Measurements from ENCODE around the gene PAQR4.
A peak's percentile ranks its signal among the peaks of the same experiment; 100 is the strongest.

PAQR4 gene

DNA sequence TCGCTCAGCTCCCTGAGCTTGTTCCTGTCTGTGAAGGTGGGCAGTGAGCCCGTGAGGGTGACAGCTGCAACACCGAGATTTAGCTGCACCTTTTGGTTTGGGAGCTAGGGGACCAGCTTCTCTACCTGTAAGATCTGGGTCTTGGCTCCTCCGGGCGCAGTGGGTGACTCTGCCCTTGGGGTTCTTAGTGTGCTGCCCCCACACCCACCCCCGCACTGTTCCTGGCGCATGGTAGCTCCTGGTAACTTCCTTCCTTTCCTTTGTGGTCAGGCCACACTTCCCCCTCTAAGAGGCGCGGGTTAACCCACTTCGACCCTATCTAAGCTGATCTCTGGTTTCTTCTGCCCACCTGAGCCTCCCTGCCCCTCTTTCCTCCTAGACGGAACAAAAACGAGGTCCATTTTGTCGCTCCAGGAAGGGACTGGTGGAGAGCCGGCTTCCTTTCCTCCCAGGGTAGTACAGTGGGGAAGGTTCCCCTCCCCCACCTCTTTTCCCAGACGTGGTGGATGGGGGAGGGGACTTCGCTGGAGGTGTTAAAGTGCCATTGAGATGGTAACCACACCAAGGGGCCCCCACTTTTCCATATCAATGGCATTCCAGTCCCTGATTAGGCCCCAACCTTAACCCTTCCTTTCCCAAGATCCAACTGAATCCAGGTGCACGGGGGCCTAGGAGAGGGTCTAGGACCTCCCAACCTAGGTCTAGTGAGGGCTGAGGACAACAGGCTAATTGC lies 39.0 kb downstream of the PAQR4 start:
- DNase-seq, result no peak

DNA sequence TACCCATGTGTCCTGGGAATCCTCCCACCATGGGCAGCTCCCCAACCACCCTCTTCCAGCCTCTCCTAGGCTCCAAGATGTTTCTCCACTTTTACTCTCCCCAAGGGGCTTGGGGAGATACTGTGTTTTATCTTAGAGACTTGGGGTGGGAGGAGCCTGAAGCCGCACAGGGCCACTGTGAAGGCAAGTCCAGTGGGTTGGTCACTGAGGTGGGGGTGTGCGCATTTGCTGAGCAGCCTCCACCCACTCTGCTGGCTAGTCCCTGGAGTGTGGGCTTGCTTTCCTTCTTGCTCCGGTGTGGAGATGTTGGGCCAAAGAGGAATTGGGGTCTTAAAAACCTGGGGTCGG lies 39.5 kb downstream of the PAQR4 start:
- no peak for DNase-seq

DNA sequence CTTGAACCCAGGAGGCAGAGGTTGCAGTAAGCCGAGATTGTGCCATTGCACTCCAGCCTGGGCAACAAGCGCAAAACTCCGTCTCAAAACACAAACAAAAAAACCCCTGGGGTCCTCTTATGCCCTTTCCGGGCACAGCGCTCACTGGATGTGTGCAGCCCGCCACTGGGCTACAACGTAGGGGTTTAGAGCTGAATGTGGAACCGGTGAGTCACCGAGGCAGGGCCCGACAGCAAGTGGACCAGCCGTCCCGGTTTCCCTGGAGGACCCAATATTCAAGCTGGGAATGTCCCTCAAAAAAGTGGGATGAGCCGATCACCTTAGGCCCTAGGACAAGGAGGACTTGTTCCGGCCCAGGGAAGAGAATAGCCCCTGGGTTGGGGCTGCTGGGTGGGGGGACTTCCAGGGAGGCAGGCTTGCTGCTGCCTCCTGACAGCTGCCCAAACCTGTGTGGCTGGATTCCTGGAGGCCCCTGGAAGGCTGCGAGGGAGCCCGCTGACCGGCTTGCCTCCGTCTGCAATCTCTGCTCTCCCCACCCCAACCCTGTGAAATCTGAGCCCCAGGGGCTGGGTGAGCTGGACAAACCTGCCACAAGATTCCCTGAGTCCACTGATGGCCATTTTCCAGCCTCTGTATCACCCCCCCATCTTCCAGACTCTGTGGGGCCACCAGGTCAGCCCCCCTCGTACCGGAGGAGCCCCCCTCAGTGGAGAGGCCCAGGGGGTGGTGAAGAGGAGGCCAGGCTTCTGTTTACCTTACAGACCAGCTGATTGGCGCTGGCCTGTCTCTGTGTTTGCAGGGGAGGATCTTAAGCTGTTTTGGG lies 40.6 kb downstream of the PAQR4 start:
- DNase-seq, result no peak

DNA sequence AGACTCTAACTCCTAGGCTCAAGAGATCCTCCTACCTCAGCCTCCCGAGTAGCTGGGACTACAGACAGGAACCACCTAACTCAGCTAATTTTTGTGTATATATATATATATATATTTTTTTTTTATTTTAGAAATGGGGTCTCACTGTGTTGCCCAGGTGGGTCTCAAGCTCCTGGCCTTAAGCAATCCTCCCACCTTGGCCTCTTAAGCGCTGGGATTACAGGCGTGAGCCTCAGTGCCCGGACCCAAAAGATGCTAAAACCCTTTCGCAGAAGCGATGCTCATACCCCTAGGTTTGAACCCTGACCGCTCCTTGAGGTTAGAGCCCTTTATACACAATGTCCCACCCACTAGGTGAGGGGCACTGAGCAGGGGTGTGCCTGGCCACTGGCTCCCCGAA lies 41.4 kb downstream of the PAQR4 start:
- DNase-seq, result no peak

DNA sequence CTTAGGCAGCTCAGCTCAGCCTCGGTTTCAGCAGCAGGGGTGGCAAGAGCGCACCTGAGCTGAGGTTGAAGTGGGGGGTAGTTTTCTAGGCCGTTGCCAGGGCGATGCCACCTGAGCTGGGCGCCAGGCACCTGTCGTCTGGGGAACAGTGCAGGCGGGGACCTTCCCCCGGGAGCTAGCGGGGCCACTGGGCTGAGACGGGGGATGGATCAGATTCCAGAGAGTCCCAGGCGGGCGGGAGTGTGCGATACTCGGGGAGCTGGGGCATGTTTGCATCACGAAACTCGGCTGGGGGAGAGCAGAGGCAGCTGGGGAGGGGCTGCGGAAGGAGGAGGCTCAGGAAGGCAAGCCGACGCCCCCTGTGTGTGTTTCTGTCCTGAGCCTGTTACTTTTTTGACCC lies 43.1 kb downstream of the PAQR4 start:
- DNase-seq, result no peak

DNA sequence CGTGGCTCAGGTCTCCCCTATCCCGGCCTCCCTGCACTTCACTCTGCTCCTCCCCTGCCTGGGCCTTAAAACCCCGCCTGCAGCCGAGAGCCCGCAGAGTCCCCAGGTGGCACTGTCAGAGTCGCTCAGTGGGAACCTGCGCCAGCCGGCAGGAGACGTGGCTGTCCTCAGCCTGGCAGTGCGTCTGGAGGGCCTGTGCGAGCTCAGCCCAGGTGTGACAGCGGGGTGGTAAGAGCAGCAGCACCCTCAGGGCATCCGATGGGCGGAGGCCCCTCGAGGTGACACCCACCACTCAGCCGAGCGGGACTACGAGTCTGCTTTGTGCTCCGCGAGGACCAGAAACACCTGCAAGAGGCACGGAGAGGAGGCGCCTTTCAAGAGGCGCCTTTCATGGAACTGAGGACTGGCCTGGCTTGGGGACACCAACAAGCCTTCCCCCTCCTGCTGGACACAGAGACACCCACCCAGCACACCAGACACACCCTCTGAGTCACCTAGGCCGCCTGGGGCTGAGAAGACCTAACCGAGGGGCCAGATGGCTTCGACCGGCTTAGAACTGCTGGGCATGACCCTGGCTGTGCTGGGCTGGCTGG lies 43.8 kb downstream of the PAQR4 start, which contains the start of gene CLDN9:
Gene CLDN9 (plus strand): TSS at position 96 of the 593 bp plus-strand sequence. CDS start 440 bp downstream, at position 536.
- DNase-seq, result no peak

DNA sequence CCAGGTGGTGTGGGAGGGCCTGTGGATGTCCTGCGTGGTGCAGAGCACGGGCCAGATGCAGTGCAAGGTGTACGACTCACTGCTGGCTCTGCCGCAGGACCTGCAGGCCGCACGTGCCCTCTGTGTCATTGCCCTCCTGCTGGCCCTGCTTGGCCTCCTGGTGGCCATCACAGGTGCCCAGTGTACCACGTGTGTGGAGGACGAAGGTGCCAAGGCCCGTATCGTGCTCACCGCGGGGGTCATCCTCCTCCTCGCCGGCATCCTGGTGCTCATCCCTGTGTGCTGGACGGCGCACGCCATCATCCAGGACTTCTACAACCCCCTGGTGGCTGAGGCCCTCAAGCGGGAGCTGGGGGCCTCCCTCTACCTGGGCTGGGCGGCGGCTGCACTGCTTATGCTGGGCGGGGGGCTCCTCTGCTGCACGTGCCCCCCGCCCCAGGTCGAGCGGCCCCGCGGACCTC lies 44.4 kb downstream of the PAQR4 start:
- DNase-seq, result no peak

DNA sequence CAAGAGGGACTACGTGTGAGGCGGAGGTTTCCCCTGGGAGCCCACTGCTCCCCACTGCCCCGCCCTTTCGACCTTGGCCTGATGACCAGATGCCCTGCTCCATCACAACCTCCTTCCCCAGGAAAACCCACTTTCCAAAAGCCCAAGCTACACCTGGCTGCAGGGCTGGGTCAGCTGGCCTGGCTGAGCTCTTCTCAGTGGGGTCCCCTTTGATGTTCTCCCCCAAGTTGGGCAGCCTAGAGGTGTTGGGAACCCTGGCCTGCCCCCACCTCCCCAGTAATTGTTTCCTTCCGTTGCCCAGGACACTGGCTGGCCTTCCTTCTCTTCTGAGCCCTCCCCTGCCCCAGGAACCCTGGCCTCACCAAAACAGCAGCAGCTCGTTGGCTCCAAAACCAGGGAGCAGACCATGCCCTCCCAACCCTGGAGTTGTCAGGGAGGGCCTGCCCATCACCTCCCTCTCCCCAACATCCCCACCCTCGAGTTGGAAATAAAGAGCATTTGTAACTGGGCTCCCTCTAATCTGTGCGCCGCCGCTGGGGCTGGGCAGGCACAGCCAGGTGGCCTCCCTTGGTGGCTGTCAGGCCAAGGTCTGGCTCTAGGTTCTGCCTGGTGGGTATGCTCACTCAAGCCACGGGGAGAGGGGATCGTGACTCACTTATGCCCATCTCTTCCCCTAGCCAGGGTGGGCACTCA lies 45.0 kb downstream of the PAQR4 start:
- DNase-seq, result peak; percentile 19

DNA sequence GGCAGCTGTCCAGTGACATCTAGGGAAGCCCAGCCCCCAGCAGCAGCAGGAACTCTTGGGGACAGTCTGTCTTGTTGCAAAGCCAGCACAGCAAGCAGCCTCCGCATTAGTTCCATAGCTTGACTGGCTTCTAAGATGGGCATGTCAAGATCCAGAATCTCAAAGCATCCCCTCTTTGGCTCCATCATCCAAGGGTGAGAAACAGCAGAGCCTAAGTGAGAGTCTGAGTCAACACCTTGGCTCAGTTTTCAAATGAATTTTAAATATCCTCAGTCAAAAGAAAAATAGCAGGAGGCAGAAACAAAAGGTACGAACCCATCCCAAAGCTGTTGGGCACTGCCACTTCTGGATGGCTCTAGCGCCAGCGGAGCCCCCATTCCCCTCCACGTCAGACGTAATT lies 45.8 kb downstream of the PAQR4 start:
- no peak for DNase-seq

DNA sequence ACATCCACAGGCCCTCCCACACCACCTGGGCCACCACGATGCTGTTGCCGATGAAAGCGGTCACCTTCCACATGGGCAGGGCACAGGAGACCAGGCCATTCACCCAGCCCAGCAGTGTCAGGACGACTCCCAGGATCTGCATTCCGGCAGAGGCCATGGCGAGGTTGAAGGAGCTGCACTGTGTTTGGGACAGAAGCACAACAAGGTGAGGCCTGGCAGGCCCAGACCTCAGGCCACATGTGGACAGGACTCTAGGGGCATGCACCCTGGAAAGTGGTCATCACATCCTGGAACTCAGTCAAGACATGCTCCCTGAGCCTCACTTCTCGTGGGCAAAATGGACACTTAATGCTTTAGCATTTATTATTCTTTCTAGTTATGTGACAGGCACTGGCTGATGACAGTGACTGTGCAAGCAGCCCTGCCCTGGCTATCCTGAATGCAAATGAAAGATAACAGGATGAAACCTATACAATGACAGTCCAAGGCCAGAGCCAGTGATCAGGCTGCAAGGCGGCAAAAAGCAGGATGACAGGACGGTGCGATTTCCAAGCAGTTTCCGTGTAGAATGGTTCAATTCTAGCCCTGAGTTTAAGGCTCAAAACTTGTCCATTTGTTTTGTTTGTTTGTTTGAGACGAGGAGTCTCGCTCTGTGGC lies 46.8 kb downstream of the PAQR4 start:
- no peak for DNase-seq

DNA sequence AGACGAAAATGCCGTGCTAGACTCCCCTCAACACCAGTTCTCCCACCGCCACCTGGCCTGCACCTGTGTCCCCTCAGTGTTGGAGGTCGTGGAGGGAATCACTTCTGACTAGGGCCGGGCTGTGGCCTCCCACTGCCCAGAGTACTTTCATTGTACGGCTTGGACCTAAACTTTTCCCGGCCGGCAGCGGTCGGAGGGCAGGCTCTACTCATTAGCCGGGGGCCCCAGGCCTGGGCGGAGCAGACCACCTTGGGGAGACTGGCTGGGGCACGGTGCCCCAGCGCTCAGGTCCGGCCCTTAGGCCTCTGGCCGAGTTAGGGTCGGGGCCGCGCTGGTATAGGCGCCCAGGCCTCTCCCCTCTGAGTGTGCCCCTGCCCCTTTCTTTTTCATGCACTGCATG lies 48.2 kb downstream of the PAQR4 start:
- no peak for DNase-seq

DNA sequence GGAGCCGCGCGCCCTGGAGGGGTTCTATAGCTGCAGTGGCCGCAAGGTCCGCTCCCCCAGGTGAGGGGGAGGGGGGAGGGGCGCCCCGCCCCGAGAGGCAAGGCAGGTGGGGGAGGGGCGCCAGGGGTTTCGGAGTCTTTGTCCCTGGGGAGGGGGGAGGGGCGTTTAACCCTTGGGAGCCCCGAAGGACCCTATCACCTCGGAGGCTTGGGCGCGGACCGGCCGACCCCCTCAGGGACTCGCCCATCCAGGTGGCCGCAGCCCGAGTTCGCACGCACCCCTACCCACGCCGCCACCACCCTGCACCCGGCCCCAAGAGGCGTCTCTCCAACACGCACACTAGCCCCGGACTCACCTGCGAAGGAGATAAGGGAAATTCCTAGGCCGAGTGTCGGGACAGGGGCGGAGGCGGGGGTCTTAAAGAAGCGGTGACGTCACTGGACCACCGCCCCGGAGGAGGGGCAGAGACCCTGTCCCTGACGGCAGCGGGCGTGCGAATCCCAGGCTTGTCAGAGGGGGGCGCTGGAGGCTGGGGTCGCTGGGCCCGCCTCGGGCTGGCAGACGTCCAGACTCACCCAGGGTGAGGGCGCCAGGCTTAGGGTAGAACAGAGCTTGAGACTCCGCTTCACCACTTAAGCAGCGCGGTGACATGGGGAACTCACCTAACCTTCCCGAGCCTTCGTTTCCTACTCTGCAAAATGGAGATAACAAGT lies 48.8 kb downstream of the PAQR4 start, which contains the start of gene CLDN6:
Gene CLDN6 (minus strand): TSS at position 390 of the 713 bp plus-strand sequence. CDS start 2,162 bp downstream, outside the sequence.
- DNase-seq, result peak; percentile 83

DNA sequence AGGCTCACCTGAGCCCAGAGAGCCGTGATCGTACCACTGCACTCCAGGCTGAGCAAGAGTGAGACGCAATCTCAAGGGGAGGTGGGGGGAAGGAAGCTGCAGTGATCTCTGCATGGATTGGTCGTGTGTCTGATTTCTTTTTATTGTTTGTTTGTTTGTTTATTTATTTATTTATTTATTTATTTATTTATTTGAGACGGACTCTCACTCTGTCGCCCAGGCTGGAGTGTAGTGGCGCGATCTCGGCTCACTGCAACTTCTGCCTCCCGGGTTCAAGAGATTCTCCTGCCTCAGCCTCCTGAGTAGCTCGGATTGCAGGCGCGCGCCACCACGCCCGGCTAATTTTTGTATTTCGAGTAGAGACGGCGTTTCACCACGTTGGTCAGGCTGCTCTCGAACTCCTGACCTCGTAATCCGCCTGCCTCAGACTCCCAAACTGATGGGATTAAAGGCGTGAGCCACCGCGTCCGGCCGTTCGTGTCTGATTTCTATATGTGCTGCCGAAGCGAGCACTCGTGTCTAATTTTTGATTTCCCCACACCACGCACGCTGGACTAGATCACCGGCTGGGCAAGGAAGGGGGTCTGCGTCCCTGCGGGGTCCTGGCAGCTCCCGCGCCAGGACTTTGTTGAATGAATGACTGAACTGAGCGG lies 50.6 kb downstream of the PAQR4 start:
- no peak for DNase-seq

DNA sequence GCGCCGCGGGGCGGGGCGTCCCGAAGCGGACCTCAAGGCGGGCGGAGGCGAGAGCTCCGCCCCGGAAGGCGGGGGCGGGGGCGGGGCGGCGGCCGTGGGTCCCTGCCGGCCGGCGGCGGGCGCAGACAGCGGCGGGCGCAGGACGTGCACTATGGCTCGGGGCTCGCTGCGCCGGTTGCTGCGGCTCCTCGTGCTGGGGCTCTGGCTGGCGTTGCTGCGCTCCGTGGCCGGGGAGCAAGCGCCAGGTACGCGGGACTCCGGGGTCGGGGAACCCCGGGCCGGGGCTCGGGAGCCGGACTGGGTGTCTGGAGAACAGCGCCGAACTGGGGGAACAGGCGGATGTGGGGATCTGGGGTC lies 51.1 kb downstream of the PAQR4 start, which contains the start of gene TNFRSF12A:
Gene TNFRSF12A (plus strand): TSS at position 122 of the 357 bp plus-strand sequence. CDS start 30 bp downstream, at position 152.
- DNase-seq, result peak; percentile 89

DNA sequence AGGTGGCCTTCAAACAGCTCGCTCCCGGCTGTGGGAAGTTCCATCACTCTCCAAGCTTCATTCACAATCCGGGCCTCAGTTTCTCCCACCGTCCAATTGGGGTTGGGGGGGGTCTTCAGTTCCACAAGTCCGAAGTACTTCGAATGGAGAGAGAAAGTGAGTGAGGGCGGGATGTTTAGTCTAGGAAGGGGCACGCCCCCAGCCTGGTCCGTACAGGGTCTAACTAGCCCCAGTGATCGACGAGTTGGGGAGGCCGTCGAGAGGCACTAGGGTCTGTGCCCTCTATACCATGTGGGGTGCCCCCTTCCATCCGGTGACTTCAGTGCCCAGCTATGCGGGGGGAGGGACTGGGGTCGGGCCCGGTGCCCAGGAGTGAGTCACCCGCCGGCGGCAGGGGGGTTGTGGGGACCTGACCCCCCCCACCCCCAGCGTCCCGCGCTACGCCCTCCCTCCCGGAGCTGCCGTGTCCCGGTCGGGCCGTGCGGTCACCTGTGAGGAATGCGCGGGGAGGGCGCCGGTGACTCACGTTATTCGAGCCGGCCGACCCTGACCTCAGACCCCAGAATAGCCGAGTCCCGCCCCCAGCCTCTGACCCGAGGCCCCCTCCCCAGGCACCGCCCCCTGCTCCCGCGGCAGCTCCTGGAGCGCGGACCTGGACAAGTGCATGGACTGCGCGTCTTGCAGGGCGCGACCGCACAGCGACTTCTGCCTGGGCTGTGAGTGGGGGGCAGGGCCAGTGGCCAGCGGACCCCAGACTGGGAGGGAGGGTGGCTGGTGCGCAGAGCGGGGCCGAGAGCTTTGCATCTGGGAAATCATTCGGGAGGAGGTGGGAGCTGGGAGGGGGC lies 51.7 kb downstream of the PAQR4 start:
- DNase-seq, result peak; percentile 51

DNA sequence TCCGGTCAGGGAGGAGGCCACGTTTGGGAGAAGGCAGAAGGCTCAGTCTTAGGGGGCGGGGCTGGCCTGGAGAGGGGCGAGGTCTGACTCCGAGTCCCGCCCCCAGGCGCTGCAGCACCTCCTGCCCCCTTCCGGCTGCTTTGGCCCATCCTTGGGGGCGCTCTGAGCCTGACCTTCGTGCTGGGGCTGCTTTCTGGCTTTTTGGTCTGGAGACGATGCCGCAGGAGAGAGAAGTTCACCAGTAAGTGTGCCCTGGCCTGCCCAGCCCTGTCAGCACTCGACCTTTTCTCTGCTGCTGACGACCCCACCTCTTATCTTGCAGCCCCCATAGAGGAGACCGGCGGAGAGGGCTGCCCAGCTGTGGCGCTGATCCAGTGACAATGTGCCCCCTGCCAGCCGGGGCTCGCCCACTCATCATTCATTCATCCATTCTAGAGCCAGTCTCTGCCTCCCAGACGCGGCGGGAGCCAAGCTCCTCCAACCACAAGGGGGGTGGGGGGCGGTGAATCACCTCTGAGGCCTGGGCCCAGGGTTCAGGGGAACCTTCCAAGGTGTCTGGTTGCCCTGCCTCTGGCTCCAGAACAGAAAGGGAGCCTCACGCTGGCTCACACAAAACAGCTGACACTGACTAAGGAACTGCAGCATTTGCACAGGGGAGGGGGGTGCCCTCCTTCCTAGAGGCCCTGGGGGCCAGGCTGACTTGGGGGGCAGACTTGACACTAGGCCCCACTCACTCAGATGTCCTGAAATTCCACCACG lies 52.5 kb downstream of the PAQR4 start:
- DNase-seq, result peak; percentile 91

DNA sequence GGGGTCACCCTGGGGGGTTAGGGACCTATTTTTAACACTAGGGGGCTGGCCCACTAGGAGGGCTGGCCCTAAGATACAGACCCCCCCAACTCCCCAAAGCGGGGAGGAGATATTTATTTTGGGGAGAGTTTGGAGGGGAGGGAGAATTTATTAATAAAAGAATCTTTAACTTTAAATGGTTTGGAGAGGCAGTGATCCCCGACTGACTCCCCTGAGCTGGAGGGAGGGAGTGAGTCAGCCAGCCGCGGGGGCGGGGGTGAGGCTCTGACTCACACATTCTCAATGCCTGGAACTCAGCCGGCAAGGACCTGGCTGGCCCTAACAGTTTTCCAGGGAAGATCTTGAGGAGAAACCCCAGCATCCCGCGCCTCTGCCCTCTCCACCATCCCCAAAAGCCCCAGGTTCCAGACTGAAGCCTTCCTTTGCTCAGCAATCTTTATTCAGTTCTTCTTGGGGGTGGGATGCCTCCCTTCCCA lies 53.1 kb downstream of the PAQR4 start:
- DNase-seq, result peak; percentile 26

DNA sequence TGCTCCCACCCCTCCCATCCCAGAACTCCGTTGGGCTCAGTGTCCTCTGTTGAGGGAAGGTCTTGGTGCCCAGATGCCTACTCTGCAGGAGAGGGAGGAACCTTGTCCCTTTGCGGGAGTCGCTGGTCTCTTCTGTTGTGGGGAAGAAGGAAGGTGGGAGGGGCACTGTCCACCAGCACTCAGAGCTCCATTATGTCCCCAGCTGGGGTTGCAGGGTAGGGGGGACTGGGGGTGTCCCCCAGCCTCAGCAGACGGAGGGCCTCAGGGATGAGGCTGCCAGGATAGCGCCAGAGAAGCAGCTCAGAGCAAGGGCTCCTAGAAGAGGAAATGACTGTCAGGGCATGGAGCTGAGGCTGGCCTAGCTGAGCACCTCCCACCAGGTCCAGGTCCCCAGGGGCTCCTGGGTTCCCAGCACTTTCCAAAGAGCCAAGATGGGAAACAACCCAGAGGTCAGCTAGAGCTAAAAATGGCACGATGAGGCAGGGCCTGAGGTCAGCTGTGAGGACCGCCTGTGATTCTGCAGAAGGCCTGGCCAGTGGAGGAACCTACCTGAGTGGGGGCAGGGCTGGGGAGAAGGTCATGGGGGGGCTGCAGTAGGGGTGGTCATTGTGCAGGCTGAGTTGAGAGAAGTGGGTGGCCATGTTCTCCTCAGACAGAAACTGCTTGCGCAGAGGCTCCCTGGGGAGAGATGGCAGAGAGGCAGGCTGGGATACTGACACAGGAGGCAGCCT lies 53.7 kb downstream of the PAQR4 start:
- DNase-seq, result no peak
